ENCODE data around the gene CD27.

DNA sequence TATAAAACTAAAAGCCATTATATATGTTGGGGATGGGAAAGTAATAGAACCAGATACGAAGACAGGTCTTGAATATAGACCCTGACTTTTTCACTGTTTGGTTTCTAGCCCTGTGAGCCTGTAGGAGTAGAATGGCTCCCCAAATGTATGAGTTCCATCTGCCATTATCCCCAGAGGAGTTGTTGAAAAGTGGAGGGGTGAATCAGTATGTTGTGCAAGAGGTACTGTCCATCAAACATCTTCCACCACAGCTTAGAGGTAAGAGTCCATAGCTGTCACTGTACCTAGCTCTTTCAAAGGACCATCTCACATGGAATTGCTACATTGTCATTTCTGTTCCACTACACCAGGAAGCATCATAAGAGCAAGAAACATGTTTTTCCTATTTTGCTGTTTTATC is 50.2 kb downstream of the CD27 start:
- TF ChIP-seq, protein P1, sequence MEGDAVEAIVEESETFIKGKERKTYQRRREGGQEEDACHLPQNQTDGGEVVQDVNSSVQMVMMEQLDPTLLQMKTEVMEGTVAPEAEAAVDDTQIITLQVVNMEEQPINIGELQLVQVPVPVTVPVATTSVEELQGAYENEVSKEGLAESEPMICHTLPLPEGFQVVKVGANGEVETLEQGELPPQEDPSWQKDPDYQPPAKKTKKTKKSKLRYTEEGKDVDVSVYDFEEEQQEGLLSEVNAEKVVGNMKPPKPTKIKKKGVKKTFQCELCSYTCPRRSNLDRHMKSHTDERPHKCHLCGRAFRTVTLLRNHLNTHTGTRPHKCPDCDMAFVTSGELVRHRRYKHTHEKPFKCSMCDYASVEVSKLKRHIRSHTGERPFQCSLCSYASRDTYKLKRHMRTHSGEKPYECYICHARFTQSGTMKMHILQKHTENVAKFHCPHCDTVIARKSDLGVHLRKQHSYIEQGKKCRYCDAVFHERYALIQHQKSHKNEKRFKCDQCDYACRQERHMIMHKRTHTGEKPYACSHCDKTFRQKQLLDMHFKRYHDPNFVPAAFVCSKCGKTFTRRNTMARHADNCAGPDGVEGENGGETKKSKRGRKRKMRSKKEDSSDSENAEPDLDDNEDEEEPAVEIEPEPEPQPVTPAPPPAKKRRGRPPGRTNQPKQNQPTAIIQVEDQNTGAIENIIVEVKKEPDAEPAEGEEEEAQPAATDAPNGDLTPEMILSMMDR (conservative IDR thresholded peaks at IDR 0.05 in 1 of 2, IDR thresholded peaks at IDR 0.05 in 1 of 2; ENCODE audit: extremely low read depth in 1 of 2, insufficient read depth in 1 of 2, low read depth in 1 of 2, low read length in 2 of 2), result no peak
- no peak for TF ChIP-seq EZH2 (IDR thresholded peaks at IDR 0.05; ENCODE audit: borderline replicate concordance, low read length)

Data from mammary epithelial cell (primary cell).